22Rv1 (cell line): ENCODE data around the gene GRXCR2.
A peak's percentile ranks its signal among the peaks of the same experiment; 100 is the strongest.

ENCODE experiments used
- H3K27ac ChIP-seq: fragments of 450-650 bp; 2 replicates; pipeline ENCODE4 v1.5.1; 2017
- ZFX ChIP-seq: fragments of 450-650 bp; IDR thresholded peaks from 2 replicates; pipeline ENCODE4 v1.6.1; 2017; ENCODE audit warnings: antibody characterized with exemption, borderline replicate concordance
- TF ChIP-seq, protein P1 (sequence below): fragments of 450-650 bp; IDR thresholded peaks from 2 replicates; pipeline ENCODE4 v1.5.1; 2017; ENCODE audit warnings: mild to moderate bottlenecking

Gene GRXCR2

DNA sequence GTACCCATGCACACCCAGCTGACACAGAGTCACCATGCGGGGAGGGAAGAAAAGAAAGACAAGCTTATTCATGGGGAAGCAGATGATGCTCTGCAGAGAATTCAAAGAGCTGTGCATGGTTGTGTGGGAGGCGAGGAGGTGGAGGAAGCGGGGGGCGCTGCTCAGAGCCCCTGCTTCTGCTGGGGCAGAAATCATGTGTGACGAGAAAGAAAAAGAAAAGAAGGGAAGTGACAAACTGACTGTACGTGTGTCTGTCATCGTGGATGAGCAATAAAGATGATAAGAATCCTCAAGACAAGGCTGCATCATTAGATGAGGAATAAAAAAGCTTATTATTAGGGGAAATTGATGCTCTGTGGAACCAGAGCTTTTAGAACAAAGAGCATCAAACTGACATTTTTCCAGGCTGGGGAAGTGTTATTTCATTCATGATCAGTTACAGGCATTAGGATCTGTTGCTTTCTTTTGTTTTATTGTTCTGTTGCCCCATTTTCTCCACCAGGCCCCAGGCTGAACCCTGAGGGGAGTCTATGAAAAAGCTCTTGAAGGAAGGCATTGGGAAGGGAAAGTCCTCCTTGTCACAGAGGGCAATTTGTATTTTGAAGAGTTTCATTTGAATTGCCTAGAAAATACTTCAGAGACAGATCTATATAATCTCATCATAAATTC lies 43.3 kb upstream of the GRXCR2 start:
- TF ChIP-seq ZFX = no peak
- TF ChIP-seq, protein P1, sequence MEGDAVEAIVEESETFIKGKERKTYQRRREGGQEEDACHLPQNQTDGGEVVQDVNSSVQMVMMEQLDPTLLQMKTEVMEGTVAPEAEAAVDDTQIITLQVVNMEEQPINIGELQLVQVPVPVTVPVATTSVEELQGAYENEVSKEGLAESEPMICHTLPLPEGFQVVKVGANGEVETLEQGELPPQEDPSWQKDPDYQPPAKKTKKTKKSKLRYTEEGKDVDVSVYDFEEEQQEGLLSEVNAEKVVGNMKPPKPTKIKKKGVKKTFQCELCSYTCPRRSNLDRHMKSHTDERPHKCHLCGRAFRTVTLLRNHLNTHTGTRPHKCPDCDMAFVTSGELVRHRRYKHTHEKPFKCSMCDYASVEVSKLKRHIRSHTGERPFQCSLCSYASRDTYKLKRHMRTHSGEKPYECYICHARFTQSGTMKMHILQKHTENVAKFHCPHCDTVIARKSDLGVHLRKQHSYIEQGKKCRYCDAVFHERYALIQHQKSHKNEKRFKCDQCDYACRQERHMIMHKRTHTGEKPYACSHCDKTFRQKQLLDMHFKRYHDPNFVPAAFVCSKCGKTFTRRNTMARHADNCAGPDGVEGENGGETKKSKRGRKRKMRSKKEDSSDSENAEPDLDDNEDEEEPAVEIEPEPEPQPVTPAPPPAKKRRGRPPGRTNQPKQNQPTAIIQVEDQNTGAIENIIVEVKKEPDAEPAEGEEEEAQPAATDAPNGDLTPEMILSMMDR = no peak
- no peak overlapping the region for H3K27ac ChIP-seq

DNA sequence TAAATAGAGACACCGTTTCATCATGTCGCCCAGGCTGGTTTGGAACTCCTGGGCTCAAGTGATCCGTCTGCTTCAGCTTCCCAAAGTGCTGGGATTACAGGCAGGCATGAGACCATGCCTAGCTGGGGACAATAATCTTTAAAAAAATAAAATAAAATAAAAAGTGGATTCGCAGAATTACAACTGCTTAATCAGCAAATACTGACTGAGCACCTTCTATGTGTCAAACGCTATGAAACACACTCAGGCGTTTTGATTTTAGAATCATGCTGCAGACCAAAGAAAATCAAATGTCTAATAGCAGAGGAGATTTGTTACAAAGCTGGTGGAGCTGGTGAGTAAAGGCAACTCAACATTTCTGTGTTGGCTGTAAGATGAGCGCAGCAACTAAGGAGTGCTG lies 40.9 kb upstream of the GRXCR2 start:
- TF ChIP-seq, protein P1 = no peak
- no peak for TF ChIP-seq ZFX
- H3K27ac ChIP-seq = no peak overlapping the region

DNA sequence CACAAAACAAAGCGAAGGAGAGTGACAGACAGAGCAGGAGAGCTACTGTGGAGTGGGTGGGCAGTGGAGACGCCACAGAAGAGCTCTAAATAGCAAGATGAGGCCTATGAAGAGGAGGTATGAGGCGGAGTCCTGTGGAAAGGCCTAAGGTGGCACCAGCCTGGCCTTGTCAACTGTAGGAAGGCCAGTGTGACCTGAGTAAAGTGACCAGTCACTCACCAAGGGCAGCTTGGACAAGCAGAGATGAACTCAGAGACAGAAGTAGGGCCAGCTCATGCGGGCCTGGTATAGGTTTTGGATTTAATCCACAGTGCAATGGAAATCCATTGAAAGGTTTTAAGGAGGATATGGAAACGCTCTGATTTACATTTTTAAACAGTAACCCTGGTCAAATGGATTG lies 39.8 kb upstream of the GRXCR2 start:
- H3K27ac ChIP-seq = no peak overlapping the region
- TF ChIP-seq, protein P1 = no peak
- TF ChIP-seq ZFX = no peak

DNA sequence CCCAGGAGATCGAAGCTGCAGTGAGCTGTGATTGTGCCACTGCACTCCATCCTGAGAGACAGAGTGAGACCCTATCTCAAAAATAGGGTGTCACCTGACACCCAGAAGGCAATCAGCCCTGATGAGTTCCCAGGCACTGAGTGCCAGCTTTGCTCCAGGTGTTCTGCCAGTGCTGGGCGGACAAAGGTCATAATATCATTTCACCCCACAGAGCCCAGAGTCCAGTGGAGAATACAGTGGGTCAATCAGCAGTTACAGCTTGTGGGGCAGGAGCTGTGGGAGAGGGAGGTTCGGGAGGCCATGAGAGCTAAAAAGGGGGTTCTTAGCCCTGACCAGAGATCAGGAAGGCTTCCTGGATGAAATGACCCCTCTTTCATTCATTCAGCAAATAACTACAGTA lies 39.2 kb upstream of the GRXCR2 start:
- H3K27ac ChIP-seq = no peak overlapping the region
- TF ChIP-seq ZFX = no peak
- TF ChIP-seq, protein P1 = no peak

DNA sequence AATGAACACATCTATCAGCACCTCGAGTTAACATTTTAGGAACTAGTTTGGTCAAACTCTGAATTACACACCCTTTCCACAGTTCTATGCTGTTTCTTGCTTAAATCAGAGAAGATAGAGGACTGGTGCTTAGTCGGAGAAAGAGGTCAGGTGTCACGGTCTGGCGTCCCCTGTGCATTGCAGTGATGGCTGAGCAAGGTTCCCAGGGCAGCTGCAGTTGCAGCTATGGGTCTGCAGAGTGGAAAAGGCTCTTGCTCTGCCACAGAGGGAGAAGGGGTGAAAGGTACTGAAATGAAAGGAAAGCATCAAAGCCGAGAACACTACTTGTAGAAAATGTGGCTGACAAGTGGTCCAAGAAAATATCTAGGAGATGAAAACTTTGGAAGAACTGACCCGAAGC lies 38.4 kb upstream of the GRXCR2 start:
- TF ChIP-seq, protein P1 = no peak
- no peak for TF ChIP-seq ZFX
- H3K27ac ChIP-seq = no peak overlapping the region

DNA sequence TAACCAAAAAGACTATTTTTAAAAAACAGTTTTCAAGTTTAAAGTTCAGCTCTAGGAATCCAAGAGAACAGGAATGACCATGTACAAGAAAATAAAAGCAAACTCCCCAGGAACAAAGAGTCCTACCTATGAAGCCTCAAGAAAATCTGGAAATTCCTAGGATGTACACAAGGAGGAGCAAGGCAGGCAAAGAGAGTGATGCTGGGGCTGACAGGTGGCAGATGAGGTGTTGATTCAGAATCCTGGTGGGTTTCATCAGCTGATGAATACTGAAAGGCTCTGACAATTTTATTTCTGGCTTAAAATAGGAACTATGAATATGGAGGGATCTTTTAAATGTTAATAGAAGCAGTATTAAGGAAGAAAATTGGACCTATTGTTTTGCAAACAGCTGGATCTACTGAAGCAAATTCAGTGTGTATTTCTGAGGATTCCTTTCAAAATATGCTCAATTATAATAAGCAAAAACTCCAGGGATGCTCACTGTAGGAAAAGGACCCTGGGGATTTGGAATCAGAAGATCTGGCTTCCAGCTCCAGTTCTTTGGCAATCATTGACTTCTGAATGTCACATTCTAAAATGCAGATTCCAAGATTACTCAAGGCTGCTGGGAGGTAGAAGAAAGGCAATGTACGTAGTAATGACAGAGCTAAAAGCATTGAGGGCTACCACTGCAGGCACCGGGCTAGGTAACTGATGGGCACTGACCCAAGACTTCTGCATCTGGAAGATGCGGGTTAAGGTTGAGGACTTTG lies 35.6 kb upstream of the GRXCR2 start:
- TF ChIP-seq ZFX = no peak
- TF ChIP-seq, protein P1 = peak; percentile 28
- H3K27ac ChIP-seq = no peak overlapping the region

DNA sequence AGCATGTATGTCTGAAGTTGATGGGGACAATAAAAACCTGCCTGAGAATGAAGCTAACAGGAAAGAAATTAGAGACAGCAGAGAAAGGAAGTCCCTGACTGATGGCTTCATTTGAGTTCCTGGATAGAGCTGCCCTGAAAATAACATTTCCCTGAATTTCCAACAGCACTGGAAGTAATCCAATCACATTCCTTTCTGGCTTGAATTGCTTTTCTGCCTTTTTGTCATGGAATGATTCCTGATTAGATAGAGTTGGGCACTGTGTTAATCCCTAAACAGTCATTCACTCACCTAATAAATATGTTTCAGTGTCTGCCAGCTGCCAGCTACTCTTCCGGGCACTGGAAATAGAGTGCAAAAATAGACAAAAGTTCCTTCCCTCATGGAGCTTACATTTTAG lies 33.6 kb upstream of the GRXCR2 start:
- no peak overlapping the region for H3K27ac ChIP-seq
- TF ChIP-seq, protein P1 = no peak
- TF ChIP-seq ZFX = no peak
